ENCODE results near the gene FOXK1. TPM values are rescaled to one million over a fixed set of nuclear protein-coding genes. Genes with fewer than 3 reads are reported as not detected.
"Not testable (repeated sequence)": the region's sequence is repeated elsewhere in the genome, so short reads cannot be mapped to it uniquely, and the experiment has no call there.

Gene FOXK1
- total and polyA plus RNA-seq, 9 donors = 5.8 to 43.9 (median 32.6) TPM

DNA sequence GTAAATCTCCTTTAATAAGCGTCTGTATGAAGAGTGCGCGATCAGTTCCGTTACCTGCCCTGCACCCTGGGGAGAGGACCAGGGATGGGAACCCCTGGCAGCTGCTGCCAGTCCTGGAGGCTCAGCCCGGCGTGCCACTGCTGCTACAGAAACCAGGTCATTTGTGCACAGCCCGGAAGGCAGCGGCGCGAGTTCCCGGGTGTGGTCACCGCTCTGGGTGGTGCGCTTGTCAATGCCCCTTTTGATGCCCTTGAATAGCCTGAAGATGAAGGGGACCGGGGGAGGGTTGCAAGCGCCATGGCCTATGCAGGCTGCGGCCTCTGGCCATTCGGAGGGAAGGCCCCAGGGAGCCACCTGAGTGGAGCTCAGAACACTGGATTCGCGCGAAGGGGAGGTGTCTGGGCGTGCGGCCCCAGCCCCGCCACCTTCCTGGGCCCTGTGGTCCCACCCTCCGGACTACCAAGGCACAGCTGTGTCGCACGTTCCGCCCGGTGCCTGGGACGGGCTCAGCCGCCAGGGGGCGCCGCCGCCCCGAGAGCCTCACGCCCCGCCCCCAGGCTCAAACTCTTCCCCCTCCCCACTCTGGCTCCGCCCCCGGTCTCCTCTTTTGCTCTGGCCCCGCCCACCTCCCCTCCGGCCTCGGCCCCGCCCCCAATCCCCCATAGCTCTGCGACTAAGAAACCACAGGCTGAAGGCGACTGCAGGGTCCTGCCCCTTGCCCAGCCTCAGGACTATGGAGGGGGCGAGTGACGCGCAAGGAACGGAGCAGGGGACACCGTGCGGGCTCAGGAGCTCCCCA, 109.8 kb downstream of the FOXK1 start:
- Histone ChIP-seq H3K27ac (peak overlapping the region; percentile 21 to 48), H3K4me1 (ENCODE audit: insufficient read depth) (peaks cover 1% of the 10 kb centered on the region), H3K36me3 (no peaks in the 10 kb centered on the region), H3K4me3 (peak overlapping the region; percentile 34), H3K9me3 (no peaks in the 10 kb centered on the region), H3K27me3 (no peaks in the 10 kb centered on the region)
- DNase-seq = peak; percentile 77 to 94 (median 88)
- 35 to 61% (median 39%) methylated on average over 46 to 50 of the region's 50 CpGs for WGBS, 3 donors
- no peak for TF ChIP-seq POLR2A (IDR thresholded peaks at IDR 0.05)
- TF ChIP-seq, protein P1, sequence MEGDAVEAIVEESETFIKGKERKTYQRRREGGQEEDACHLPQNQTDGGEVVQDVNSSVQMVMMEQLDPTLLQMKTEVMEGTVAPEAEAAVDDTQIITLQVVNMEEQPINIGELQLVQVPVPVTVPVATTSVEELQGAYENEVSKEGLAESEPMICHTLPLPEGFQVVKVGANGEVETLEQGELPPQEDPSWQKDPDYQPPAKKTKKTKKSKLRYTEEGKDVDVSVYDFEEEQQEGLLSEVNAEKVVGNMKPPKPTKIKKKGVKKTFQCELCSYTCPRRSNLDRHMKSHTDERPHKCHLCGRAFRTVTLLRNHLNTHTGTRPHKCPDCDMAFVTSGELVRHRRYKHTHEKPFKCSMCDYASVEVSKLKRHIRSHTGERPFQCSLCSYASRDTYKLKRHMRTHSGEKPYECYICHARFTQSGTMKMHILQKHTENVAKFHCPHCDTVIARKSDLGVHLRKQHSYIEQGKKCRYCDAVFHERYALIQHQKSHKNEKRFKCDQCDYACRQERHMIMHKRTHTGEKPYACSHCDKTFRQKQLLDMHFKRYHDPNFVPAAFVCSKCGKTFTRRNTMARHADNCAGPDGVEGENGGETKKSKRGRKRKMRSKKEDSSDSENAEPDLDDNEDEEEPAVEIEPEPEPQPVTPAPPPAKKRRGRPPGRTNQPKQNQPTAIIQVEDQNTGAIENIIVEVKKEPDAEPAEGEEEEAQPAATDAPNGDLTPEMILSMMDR (IDR thresholded peaks at IDR 0.05) = peak; percentile 40 to 100 (median 80)
- intact Hi-C loops (cut with DNase I) = loop anchor here in 2 of 4 donors (5.0 to 10.0 kb wide), 3 partner anchors 90 to 1805 kb away; partner anchors contain the start of gene RADIL (in 1 of the 2)

GRCh38 chr7:4792537-4793126, 110.5 kb downstream of the FOXK1 start:
- peak in 4 of 5 donors; percentile 39 to 76 (median 62) for DNase-seq
- intact Hi-C loops (cut with DNase I) = loop anchor here in 2 of 4 donors (5.0 to 10.0 kb wide), 3 partner anchors 90 to 1805 kb away; partner anchors contain the start of gene RADIL (in 1 of the 2)
- H3K27me3 ChIP-seq = no peaks in the 10 kb centered on the region
- WGBS, 3 donors = 13 to 32% (median 16%) methylated on average over 23 to 47 of the region's 47 CpGs
- H3K4me1 ChIP-seq (ENCODE audit: insufficient read depth) = peaks cover 1% of the 10 kb centered on the region
- no peaks in the 10 kb centered on the region for H3K9me3 ChIP-seq
- TF ChIP-seq EP300 (IDR thresholded peaks at IDR 0.05) (no peak), POLR2A (IDR thresholded peaks at IDR 0.05) (no peak)
- TF ChIP-seq, protein P1 (IDR thresholded peaks at IDR 0.05) = no peak
- peak overlapping the region; percentile 34 for H3K4me3 ChIP-seq
- no peaks in the 10 kb centered on the region for H3K36me3 ChIP-seq
- H3K27ac ChIP-seq = peak overlapping the region in 1 of 2 donors; percentile 48

DNA sequence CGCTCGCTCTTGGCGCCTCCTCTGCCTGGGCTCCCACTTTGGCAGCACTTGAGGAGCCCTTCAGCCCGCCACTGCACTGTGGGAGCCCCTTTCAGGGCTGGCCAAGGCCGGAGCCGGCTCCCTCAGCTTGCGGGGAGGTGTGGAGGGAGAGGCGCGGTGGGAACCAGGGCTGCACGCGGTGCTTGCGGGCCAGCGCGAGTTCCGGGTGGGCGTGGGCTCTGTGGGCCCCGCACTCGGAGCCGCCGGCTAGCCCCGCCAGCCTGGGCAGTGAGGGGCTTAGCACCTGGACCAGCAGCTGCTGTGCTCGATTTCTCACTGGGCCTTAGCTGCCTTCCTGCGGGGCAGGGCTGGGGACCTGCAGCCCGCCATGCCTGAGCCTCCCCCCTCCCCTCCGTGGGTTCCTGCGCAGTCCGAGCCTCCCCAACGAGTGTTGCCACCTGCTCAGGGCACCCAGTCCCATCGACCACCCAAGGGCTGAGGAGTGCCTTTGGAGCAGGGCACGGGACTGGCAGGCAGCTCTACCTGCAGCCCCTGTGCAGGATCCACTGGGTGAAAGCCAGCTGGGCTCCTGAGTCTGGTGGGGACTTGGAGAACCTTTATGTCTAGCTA, 111.4 kb downstream of the FOXK1 start:
- WGBS, 3 donors = 88 to 91% (median 89%) methylated on average over 29 to 30 of the region's 30 CpGs
- intact Hi-C loops (cut with DNase I) = loop anchor here in 2 of 4 donors (5.0 to 10.0 kb wide), 3 partner anchors 89 to 1806 kb away; partner anchors contain the start of gene RADIL (in 1 of the 2)
- H3K27ac ChIP-seq; H3K4me3 ChIP-seq; H3K27me3 ChIP-seq; H3K9me3 ChIP-seq; H3K4me1 ChIP-seq (ENCODE audit: insufficient read depth); H3K36me3 ChIP-seq: not testable (repeated sequence)
- DNase-seq = peak in 1 of 5 donors; percentile 47

DNA sequence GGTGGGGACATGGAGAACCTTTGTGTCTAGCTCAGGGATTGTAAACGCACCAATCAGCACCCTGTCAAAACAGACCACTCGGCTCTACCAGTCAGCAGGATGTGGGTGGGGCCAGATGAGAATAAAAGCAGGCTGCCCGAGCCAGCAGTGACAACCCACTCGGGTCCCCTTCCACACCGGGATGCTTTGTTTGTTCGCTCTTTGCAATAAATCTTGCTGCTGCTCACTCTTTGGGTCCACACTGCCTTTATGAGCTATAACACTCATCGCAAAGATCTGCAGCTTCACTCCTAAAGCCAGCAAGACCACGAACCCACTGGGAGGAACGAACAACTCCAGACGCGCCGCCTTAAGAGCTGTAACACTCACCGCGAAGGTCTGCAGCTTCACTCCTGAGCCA, 112.1 kb downstream of the FOXK1 start:
- H3K4me1 ChIP-seq (ENCODE audit: insufficient read depth); H3K27ac ChIP-seq; H3K27me3 ChIP-seq; H3K9me3 ChIP-seq; H3K36me3 ChIP-seq; H3K4me3 ChIP-seq; DNase-seq: not testable (repeated sequence)
- intact Hi-C loops (cut with DNase I) = loop anchor here in 2 of 4 donors (5.0 to 10.0 kb wide), 3 partner anchors 88 to 1807 kb away; partner anchors contain the start of gene RADIL (in 1 of the 2)
- WGBS, 3 donors = 78 to 84% (median 84%) methylated on average over 14 of the region's 14 CpGs

DNA sequence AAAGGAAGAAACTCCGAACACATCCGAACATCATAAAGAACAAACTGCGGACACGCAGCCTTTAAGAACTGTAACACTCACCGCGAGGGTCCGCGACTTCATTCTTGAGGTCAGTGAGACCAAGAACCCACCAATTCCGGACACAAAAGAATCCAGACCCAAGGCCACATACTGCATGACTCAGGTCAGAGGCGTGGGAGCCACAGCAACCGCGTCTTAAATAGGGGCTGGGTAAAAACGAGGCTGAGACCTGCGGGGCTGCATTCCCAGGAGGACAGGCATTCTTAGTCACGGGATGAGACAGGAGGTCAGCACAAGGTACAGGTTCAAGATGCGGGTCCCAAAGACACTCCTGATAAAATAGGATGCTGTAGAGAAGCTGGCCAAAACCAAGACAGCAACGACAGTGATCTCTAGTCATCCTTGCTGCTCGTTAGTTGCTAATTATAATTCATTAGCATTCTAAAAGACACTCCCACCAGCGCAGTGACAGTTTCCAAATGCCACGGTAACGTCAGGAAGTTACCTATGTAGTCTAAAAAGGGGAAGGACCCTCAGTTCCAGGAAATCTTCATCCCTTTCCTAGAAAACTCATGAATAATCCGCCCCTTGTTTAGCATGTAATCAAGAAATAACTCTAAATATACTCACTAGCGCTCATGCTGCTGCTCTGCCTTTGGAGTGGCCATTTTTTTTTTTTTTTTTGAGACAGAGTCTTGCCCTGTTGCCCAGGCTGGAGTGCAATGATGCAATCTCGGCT, 112.7 kb downstream of the FOXK1 start:
- no peak overlapping the region for H3K4me3 ChIP-seq
- no peaks in the 10 kb centered on the region for H3K36me3 ChIP-seq
- DNase-seq = no peak
- peaks cover 1% of the 10 kb centered on the region for H3K4me1 ChIP-seq (ENCODE audit: insufficient read depth)
- H3K27ac ChIP-seq = no peak overlapping the region
- no peaks in the 10 kb centered on the region for H3K9me3 ChIP-seq
- intact Hi-C loops (cut with DNase I) = loop anchor here in 2 of 4 donors (5.0 to 10.0 kb wide), 3 partner anchors 88 to 1807 kb away; partner anchors contain the start of gene RADIL (in 2 of the 2)
- no peaks in the 10 kb centered on the region for H3K27me3 ChIP-seq
- 70 to 82% (median 74%) methylated on average over 24 of the region's 24 CpGs for WGBS, 3 donors
- TF ChIP-seq, protein P1 (IDR thresholded peaks at IDR 0.05) = no peak
- TF ChIP-seq POLR2A (IDR thresholded peaks at IDR 0.05) = no peak
- TF ChIP-seq EP300 (IDR thresholded peaks at IDR 0.05) = no peak

All from ovary (tissue), 9 donors.